Tibial nerve (tissue), 4 donors: ENCODE measurements around the gene GRID1.

Experiments
- CTCF ChIP-seq, 5 experiments: fragments of 200-600 bp in 3 of 5; fragments of 450-650 bp in 2 of 5; sonication (generic) in 3 of 5; IDR thresholded peaks; one replicate each; pipeline ENCODE4 v1.5.1; 2016 to 2019; ENCODE audit warnings: antibody characterized with exemption in 5 of 5, mild to moderate bottlenecking in 3 of 5, moderate library complexity in 2 of 5
- EP300 ChIP-seq, 2 donors: sonication (generic); formaldehyde crosslinking; IDR thresholded peaks; one replicate each; pipeline ENCODE4 v1.6.1; 2017; ENCODE audit warnings: antibody characterized with exemption in 2 of 2, mild to moderate bottlenecking in 1 of 2
- POLR2A ChIP-seq, 2 donors: fragments of 450-650 bp; IDR thresholded peaks; one replicate each; pipeline ENCODE4 v1.6.1; 2017; ENCODE audit warnings: antibody characterized with exemption in 2 of 2, mild to moderate bottlenecking in 2 of 2, moderate library complexity in 2 of 2

- TF ChIP-seq CTCF (IDR thresholded peaks at IDR 0.05) (peak; percentile 98 to 99 (median 99)), POLR2A (IDR thresholded peaks at IDR 0.05) (no peak), EP300 (IDR thresholded peaks at IDR 0.05) (no peak)
These were observed 10.5 kb upstream of the GRID1 start for GRCh38 chr10:86376852-86377796.
